Testis (tissue), 2 donors: ENCODE results near the gene TBC1D9.

Source experiments
- POLR2A ChIP-seq: fragments of 450-650 bp; IDR thresholded peaks from one replicate; pipeline ENCODE4 v1.6.1; 2017; ENCODE audit warnings: antibody characterized with exemption, mild to moderate bottlenecking, moderate library complexity
- TF ChIP-seq, protein P1 (sequence below), 3 experiments: fragments of 450-650 bp in 2 of 3; fragments of 200-600 bp in 1 of 3; sonication (generic) in 1 of 3; IDR thresholded peaks; one replicate each; pipeline ENCODE4 v1.5.1; 2016 to 2019; ENCODE audit warnings: antibody characterized with exemption in 3 of 3, mild to moderate bottlenecking in 2 of 3, moderate library complexity in 1 of 3

DNA sequence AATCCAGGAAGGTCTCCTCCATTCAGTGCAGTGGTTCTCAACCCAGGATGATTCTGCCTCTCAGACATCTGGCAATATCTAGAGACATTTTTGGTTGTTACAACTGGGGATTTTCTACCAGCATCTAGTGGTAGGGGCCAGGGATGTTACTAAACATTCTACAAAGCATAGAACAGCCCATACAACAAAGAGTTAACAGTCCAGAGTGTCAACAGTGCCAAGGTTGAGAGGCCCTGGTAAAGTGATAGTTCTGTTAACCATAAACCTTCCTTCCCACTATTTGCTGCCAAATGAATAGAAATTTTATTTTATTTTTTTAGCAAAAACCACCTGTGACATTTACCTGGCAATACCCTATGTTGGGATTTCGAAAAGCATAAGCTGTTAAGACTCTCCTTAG lies 94.6 kb downstream of the TBC1D9 start:
- TF ChIP-seq, protein P1, sequence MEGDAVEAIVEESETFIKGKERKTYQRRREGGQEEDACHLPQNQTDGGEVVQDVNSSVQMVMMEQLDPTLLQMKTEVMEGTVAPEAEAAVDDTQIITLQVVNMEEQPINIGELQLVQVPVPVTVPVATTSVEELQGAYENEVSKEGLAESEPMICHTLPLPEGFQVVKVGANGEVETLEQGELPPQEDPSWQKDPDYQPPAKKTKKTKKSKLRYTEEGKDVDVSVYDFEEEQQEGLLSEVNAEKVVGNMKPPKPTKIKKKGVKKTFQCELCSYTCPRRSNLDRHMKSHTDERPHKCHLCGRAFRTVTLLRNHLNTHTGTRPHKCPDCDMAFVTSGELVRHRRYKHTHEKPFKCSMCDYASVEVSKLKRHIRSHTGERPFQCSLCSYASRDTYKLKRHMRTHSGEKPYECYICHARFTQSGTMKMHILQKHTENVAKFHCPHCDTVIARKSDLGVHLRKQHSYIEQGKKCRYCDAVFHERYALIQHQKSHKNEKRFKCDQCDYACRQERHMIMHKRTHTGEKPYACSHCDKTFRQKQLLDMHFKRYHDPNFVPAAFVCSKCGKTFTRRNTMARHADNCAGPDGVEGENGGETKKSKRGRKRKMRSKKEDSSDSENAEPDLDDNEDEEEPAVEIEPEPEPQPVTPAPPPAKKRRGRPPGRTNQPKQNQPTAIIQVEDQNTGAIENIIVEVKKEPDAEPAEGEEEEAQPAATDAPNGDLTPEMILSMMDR (IDR thresholded peaks at IDR 0.05), result no peak
- no peak for TF ChIP-seq POLR2A
